Measurements from ENCODE around the gene MLYCD.

The MLYCD gene

GRCh38 chr16:83970430-83970815, 71.5 kb downstream of the MLYCD start:
- Histone ChIP-seq H3K36me3 (ENCODE audit: insufficient read depth, low read length) (no peaks in the 10 kb centered on the region), H2AFZ (ENCODE audit: low read depth, low read length) (no peak overlapping the region), H3K9me3 (ENCODE audit: low read length) (no peaks in the 10 kb centered on the region), H3K4me1 (ENCODE audit: insufficient read depth, low read length) (peaks cover 8% of the 10 kb centered on the region), H3K4me3 (ENCODE audit: low read length) (no peak overlapping the region), H3K27me3 (ENCODE audit: insufficient read depth, low read length) (no peaks in the 10 kb centered on the region)

GRCh38 chr16:83971165-83972130, 72.5 kb downstream of the MLYCD start:
- Histone ChIP-seq H3K9me3 (ENCODE audit: low read length) (no peaks in the 10 kb centered on the region), H3K36me3 (ENCODE audit: insufficient read depth, low read length) (no peaks in the 10 kb centered on the region), H3K4me3 (ENCODE audit: low read length) (no peak overlapping the region), H3K27me3 (ENCODE audit: insufficient read depth, low read length) (no peaks in the 10 kb centered on the region), H3K4me1 (ENCODE audit: insufficient read depth, low read length) (peaks cover 8% of the 10 kb centered on the region), H2AFZ (ENCODE audit: low read depth, low read length) (no peak overlapping the region)

DNA sequence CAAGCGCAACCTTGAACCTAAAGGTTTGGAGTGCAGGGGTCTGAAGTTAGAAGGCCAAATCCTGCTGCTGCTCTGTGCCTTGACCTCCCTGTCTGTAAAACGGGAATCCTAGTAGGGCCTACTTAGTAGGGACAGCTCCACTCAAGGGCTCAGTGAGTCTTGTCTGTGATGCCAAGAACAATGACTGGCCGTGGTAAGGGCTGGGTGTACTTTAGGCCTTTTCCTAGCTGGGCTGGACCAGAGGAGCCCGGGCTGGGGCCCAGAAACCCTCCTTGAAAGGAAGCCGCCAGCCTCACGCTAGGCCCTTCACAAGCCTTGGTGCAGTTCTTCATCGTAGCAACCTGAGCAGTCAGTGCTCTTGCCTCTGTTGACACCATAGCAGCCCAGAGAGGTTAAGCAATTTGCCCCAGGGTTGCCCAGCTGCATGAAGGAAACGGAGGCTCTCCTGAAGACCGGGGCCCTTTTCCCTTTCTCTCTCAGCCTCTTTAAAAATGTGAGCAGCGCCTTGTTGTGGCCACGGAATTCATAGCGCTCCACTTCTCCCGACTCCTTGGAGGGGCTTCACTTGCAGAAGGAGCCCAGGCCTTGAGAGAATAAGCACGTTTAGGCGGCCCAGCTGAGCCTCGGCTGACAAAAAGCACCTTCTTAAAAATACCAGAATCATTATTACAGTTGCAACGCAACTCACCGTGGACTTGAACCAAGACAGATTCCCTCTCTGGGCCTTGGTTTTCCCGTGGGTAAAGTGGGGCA, 73.5 kb downstream of the MLYCD start:
- H3K4me1 ChIP-seq (ENCODE audit: insufficient read depth, low read length): peaks cover 8% of the 10 kb centered on the region
- no peak overlapping the region for H2AFZ ChIP-seq (ENCODE audit: low read depth, low read length)
- H3K36me3 ChIP-seq (ENCODE audit: insufficient read depth, low read length): no peaks in the 10 kb centered on the region
- no peak overlapping the region for H3K4me3 ChIP-seq (ENCODE audit: low read length)
- no peaks in the 10 kb centered on the region for H3K27me3 ChIP-seq (ENCODE audit: insufficient read depth, low read length)
- peaks cover 2% of the 10 kb centered on the region for H3K9me3 ChIP-seq (ENCODE audit: low read length)

- H3K27me3 ChIP-seq (ENCODE audit: insufficient read depth, low read length): no peaks in the 10 kb centered on the region
- H3K4me3 ChIP-seq (ENCODE audit: low read length): no peak overlapping the region
- no peaks in the 10 kb centered on the region for H3K36me3 ChIP-seq (ENCODE audit: insufficient read depth, low read length)
- H3K9me3 ChIP-seq (ENCODE audit: low read length): peaks cover 7% of the 10 kb centered on the region
- H3K4me1 ChIP-seq (ENCODE audit: insufficient read depth, low read length): peaks cover 8% of the 10 kb centered on the region
- H2AFZ ChIP-seq (ENCODE audit: low read depth, low read length): no peak overlapping the region
Observed at GRCh38 chr16:83973077-83973476, 74.2 kb downstream of the MLYCD start.

DNA sequence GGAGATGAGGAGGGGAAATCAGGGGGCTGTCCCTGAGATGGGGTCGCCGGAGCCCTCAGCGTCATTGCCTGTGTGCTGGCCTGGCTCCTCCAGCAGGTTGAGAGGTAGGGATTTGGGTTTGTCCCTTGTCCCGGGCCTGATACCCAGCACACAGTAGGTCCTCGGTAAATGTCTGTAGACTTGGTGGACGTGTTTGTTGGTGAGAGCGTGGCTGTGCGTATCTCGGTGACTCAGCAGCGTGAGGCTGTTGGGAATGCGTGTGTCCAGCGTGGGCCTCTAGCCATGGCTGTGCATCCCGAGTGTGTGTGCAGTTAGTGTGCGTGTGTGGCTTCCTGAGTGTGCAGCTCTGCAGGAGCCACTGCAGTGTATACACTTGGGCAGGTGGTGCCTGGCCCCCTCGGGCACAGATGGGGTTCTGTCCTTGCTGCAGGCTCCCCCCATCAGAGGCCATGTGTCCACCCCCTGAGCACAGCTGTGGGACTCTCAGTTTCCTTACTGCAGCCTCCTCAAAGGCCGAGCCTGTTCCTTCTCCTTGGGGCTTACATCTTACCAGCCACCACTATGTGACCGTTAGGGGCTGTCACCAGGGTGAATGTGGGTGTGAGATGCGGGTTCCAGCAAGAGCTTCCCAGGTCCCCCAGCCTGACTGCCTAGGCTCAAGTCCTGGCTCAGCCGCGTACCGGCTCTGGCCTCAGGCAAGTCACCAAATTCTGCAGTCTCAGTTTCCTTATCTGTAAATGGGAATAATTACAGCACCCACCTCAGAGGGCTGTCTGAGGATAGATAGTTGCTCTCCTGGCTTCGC, 74.9 kb downstream of the MLYCD start:
- Histone ChIP-seq H3K4me1 (ENCODE audit: insufficient read depth, low read length) (peaks cover 8% of the 10 kb centered on the region), H2AFZ (ENCODE audit: low read depth, low read length) (no peak overlapping the region), H3K4me3 (ENCODE audit: low read length) (no peak overlapping the region), H3K27me3 (ENCODE audit: insufficient read depth, low read length) (no peaks in the 10 kb centered on the region), H3K36me3 (ENCODE audit: insufficient read depth, low read length) (no peaks in the 10 kb centered on the region), H3K9me3 (ENCODE audit: low read length) (peaks cover 14% of the 10 kb centered on the region)

GRCh38 chr16:83974475-83974874, 75.6 kb downstream of the MLYCD start:
- Histone ChIP-seq H3K27me3 (ENCODE audit: insufficient read depth, low read length) (no peaks in the 10 kb centered on the region), H3K4me1 (ENCODE audit: insufficient read depth, low read length) (peaks cover 4% of the 10 kb centered on the region), H2AFZ (ENCODE audit: low read depth, low read length) (no peak overlapping the region)

DNA sequence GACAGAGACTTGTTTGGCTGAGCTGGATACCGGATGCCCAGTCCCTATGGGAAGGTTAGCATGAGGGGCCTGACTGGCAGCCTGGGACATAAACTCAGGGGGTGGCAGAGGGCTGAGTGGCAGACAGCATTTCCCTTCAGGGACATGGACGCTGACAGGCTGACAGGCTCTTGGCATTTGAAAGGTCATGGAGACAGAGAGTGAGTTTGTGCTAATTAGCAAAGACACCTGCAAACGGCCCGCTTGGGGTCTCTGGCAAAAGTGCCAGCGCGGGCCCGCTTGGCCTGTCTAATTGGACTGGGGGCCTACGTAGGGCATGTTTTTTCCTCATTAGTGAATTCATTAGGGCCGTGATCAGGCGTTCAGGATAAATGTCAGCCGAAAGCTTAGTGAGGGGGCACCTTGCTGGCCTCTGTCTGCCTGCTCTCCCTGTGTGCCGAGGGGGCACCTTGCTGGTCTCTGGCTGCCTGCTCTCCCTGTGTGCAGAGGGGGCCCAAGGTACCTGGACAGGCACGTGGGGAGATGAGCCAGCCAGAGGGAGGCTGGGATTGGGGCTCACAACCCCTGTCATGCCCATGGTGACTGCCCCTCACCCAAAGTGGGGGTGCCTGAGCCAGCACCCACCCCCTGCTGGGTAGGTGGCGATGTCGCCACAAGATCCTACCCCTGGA, 76.8 kb downstream of the MLYCD start:
- Histone ChIP-seq H2AFZ (ENCODE audit: low read depth, low read length) (no peak overlapping the region), H3K9me3 (ENCODE audit: low read length) (peaks cover 18% of the 10 kb centered on the region), H3K36me3 (ENCODE audit: insufficient read depth, low read length) (no peaks in the 10 kb centered on the region), H3K27me3 (ENCODE audit: insufficient read depth, low read length) (no peaks in the 10 kb centered on the region), H3K4me1 (ENCODE audit: insufficient read depth, low read length) (no peaks in the 10 kb centered on the region), H3K4me3 (ENCODE audit: low read length) (no peak overlapping the region)

More at GRCh38 chr16:83974475-83974874, 75.6 kb downstream of the MLYCD start:
- Histone ChIP-seq H3K4me3 (ENCODE audit: low read length) (no peak overlapping the region), H3K9me3 (ENCODE audit: low read length) (peaks cover 18% of the 10 kb centered on the region), H3K36me3 (ENCODE audit: insufficient read depth, low read length) (no peaks in the 10 kb centered on the region)

Measured in neuron (in vitro differentiated cells).